BJ (cell line): ENCODE measurements around the gene FRAS1. TPM values are rescaled to one million over a fixed set of nuclear protein-coding genes. Genes with fewer than 3 reads are reported as not detected.
A peak's percentile ranks its signal among the peaks of the same experiment; 100 is the strongest.

ENCODE experiments used
- CTCF ChIA-PET: fragments of 350-600 bp; formaldehyde crosslinking; extraction: SDS; loops from one replicate; lab custom pipeline; 2021; ENCODE audit warnings: antibody characterized with exemption, inconsistent platforms; lab: Yijun Ruan, JAX
- POLR2A ChIA-PET: fragments of 300-600 bp; sonication (Branson Sonifier 250); formaldehyde crosslinking; extraction: SDS; loops from one replicate; lab custom pipeline; 2021; ENCODE audit warnings: antibody characterized with exemption; lab: Charles Lee
- DNase-seq: peaks from one replicate; pipeline ENCODE4 v3.0.0-alpha.2; 2011; ENCODE audit warnings: low read depth
- H3K27me3 ChIP-seq: 2 replicates; pipeline ENCODE4 v1.6.0; 2011; ENCODE audit warnings: low read length; ENCODE audit not compliant: control insufficient read depth, insufficient read depth
- H3K36me3 ChIP-seq: 2 replicates; pipeline ENCODE4 v1.5.1; 2011; ENCODE audit warnings: low read length; ENCODE audit not compliant: control insufficient read depth, insufficient read depth
- H3K4me3 ChIP-seq: 2 replicates; pipeline ENCODE4 v1.5.1; 2011; ENCODE audit warnings: low read depth, mild to moderate bottlenecking, control low read depth, low read length
- CTCF ChIP-seq: IDR thresholded peaks from 2 replicates; pipeline ENCODE4 v1.5.1; 2011; ENCODE audit warnings: low read depth, mild to moderate bottlenecking, control low read depth, inconsistent platforms, low read length, moderate library complexity; ENCODE audit not compliant: insufficient read depth
- polyA plus RNA-seq: library from polyadenylated mRNA; depleted of rRNA; stranded (reverse); fragments of >200 nt; gene quantifications from 2 replicates; pipeline ENCODE4 v1.2.3, GENCODE V29; 2011

FRAS1 gene
- polyA plus RNA-seq, 1 experiment: 4.4 TPM

- CTCF ChIA-PET: no interaction called here
- no peaks in the 10 kb centered on the region for H3K36me3 ChIP-seq
- no peak overlapping the region for H3K4me3 ChIP-seq
- POLR2A ChIA-PET: no interaction called here
- DNase-seq: peak; percentile 11
- TF ChIP-seq CTCF: no peak
- H3K27me3 ChIP-seq: no peaks in the 10 kb centered on the region
These were observed 353.6 kb downstream of the FRAS1 start for GRCh38 chr4:78410676-78411075.

- no peak for DNase-seq
- Histone ChIP-seq H3K4me3 (no peak overlapping the region), H3K27me3 (no peaks in the 10 kb centered on the region), H3K36me3 (no peaks in the 10 kb centered on the region)
- no peak for TF ChIP-seq CTCF
- CTCF ChIA-PET: no interaction called here
- POLR2A ChIA-PET: no interaction called here
These were observed 357.0 kb downstream of the FRAS1 start for GRCh38 chr4:78414116-78414515.

GRCh38 chr4:78417603-78418002 is 360.5 kb downstream of the FRAS1 start:
- Histone ChIP-seq H3K4me3 (no peak overlapping the region), H3K36me3 (no peaks in the 10 kb centered on the region), H3K27me3 (no peaks in the 10 kb centered on the region)
- CTCF ChIA-PET: no interaction called here
- POLR2A ChIA-PET: no interaction called here
- no peak for DNase-seq
- TF ChIP-seq CTCF: no peak

GRCh38 chr4:78418406-78418805 is 361.3 kb downstream of the FRAS1 start:
- H3K27me3 ChIP-seq: no peaks in the 10 kb centered on the region
- CTCF ChIA-PET: interaction anchor here (0.7 kb wide), 1 partner anchor 151 kb away, joined by 3 read pairs; no protein-coding TSS in a partner anchor
- no peak for TF ChIP-seq CTCF

GRCh38 chr4:78423790-78424189 is 366.7 kb downstream of the FRAS1 start:
- H3K4me3 ChIP-seq: no peak overlapping the region
- H3K36me3 ChIP-seq: no peaks in the 10 kb centered on the region
- no peak for DNase-seq
- ChIA-PET CTCF (interaction anchor here (0.6 kb wide), 1 partner anchor 12 kb away, joined by 3 read pairs; no protein-coding TSS in a partner anchor), POLR2A (no interaction called here)
- no peak for TF ChIP-seq CTCF
- no peaks in the 10 kb centered on the region for H3K27me3 ChIP-seq

More at GRCh38 chr4:78418406-78418805, 361.3 kb downstream of the FRAS1 start:
- no peak for DNase-seq
- Histone ChIP-seq H3K36me3 (no peaks in the 10 kb centered on the region), H3K4me3 (no peak overlapping the region)
- POLR2A ChIA-PET: no interaction called here
